GM12878 (cell line): ENCODE measurements around the gene NSG2. TPM values are rescaled to one million over a fixed set of nuclear protein-coding genes. Genes with fewer than 3 reads are reported as not detected.

ENCODE experiments used
- ATAC-seq: fragments of 200-7000 bp; cut with Tn5 transposase; 3 replicates; pipeline ENCODE4 v1.9.1; 2020; ENCODE audit warnings: mild to moderate bottlenecking, moderate library complexity
- BruUV-seq: library from RNA; stranded (reverse); fragments of 400-500 nt; replicated peaks from 2 replicates; lab custom pipeline; 2021; lab: Mats Ljungman, UMichigan
- CTCF ChIA-PET: fragments of 300-600 bp; sonication (Branson Sonifier 250); formaldehyde crosslinking; extraction: SDS; loops from one replicate; lab custom pipeline; 2021; ENCODE audit warnings: inconsistent platforms; lab: Yijun Ruan, JAX
- POLR2A ChIA-PET: fragments of 350-600 bp; formaldehyde crosslinking; extraction: SDS; loops from one replicate; lab custom pipeline; 2021; ENCODE audit warnings: inconsistent platforms; lab: Charles Lee
- RAD21 ChIA-PET: fragments of 300-600 bp; sonication (Branson Sonifier 250); formaldehyde crosslinking; loops from one replicate; lab custom pipeline; 2023; ENCODE audit warnings: antibody characterized with exemption; ENCODE audit not compliant: unreplicated experiment; lab: Charles Lee
- SMC1A ChIA-PET: fragments of 300-600 bp; sonication (Branson Sonifier 250); formaldehyde crosslinking; loops from one replicate; lab custom pipeline; 2023; ENCODE audit not compliant: unreplicated experiment, uncharacterized antibody; lab: Charles Lee
- DNase-seq: peaks from one replicate; pipeline ENCODE4 v3.0.0-alpha.2; 2011; ENCODE audit warnings: low read depth, low spot score
- FAIRE-seq: peaks from 3 replicates; lab custom pipeline; 2011; peaks lifted over from hg19 to GRCh38; lab: Jason Lieb, UNC
- H2AFZ ChIP-seq: 2 replicates; pipeline ENCODE4 v1.6.0; 2011; ENCODE audit warnings: low read depth, low read length, control low read depth; ENCODE audit not compliant: control insufficient read depth
- H3K27ac ChIP-seq: 2 replicates; pipeline ENCODE4 v1.5.1; 2011; ENCODE audit warnings: control low read depth; ENCODE audit not compliant: control insufficient read depth, insufficient read depth
- H3K27me3 ChIP-seq, 2 experiments: replicated peaks in 1 of 2; 2 replicates each; pipeline versions ENCODE4 v1.6.0 to v1.6.1; 2011; ENCODE audit warnings: low read length in 1 of 2; ENCODE audit not compliant: control insufficient read depth in 2 of 2, insufficient read depth in 2 of 2
- H3K36me3 ChIP-seq, 2 experiments: 2 replicates each; pipeline ENCODE4 v1.5.1; 2011; ENCODE audit warnings: low read length in 1 of 2; ENCODE audit not compliant: control insufficient read depth in 2 of 2, insufficient read depth in 2 of 2
- H3K4me1 ChIP-seq: 2 replicates; pipeline ENCODE4 v1.6.1; 2011; ENCODE audit warnings: mild to moderate bottlenecking, low read length, moderate library complexity, mixed read lengths; ENCODE audit not compliant: control insufficient read depth, insufficient read depth
- H3K4me2 ChIP-seq: 2 replicates; pipeline ENCODE4 v1.6.0; 2011; ENCODE audit warnings: control low read depth; ENCODE audit not compliant: control insufficient read depth, insufficient read depth
- H3K4me3 ChIP-seq: fragments of 200-600 bp; sonication (generic); 2 replicates; pipeline ENCODE4 v1.5.1; 2016
- H3K79me2 ChIP-seq: 2 replicates; pipeline ENCODE4 v1.6.0; 2011; ENCODE audit warnings: low read length; ENCODE audit not compliant: control insufficient read depth, insufficient read depth
- H3K9ac ChIP-seq: 2 replicates; pipeline ENCODE4 v1.8.0; 2011; ENCODE audit warnings: low read length, control low read depth, mixed read lengths; ENCODE audit not compliant: control insufficient read depth, insufficient read depth
- H3K9me3 ChIP-seq: replicated peaks from 3 replicates; pipeline ENCODE4 v1.5.1; 2011; ENCODE audit warnings: mild to moderate bottlenecking, low read length; ENCODE audit not compliant: control insufficient read depth, insufficient read depth
- H4K20me1 ChIP-seq: 2 replicates; pipeline ENCODE4 v1.6.0; 2011; ENCODE audit not compliant: control insufficient read depth, insufficient read depth
- CEBPB ChIP-seq, 2 experiments: fragments of 150-350 bp in 1 of 2; IDR thresholded peaks; 2 replicates each; pipeline ENCODE4 v1.6.1; 2012 to 2014; ENCODE audit warnings: low read depth in 2 of 2, low read length in 2 of 2, borderline replicate concordance in 1 of 2, inconsistent platforms in 1 of 2
- CHD1 ChIP-seq: IDR thresholded peaks from 2 replicates; pipeline ENCODE4 v1.6.1; 2012; ENCODE audit warnings: low read depth, low read length, improper control_type of control experiment
- CREB1 ChIP-seq: IDR thresholded peaks from 2 replicates; pipeline ENCODE4 v1.6.1; 2012; ENCODE audit warnings: low read depth, mild to moderate bottlenecking, inconsistent platforms
- HDAC2 ChIP-seq: fragments of 200-600 bp; sonication (generic); IDR thresholded peaks from 2 replicates; pipeline ENCODE4 v1.6.1; 2017
- PAX8 ChIP-seq: fragments of 450-650 bp; IDR thresholded peaks from 2 replicates; pipeline ENCODE4 v1.6.1; 2017; ENCODE audit warnings: mild to moderate bottlenecking, moderate library complexity
- POLR2AphosphoS5 ChIP-seq: IDR thresholded peaks from 2 replicates; pipeline ENCODE4 v1.6.1; 2011; ENCODE audit warnings: mild to moderate bottlenecking, low read length, inconsistent platforms
- RB1 ChIP-seq: fragments of 450-650 bp; formaldehyde crosslinking; IDR thresholded peaks from 2 replicates; pipeline ENCODE4 v1.6.1; 2017; ENCODE audit warnings: mild to moderate bottlenecking, borderline replicate concordance
- SMAD5 ChIP-seq: IDR thresholded peaks from 2 replicates; pipeline ENCODE4 v1.6.1; 2016; ENCODE audit warnings: antibody characterized with exemption, low read depth
- SP1 ChIP-seq: IDR thresholded peaks from one replicate; pipeline ENCODE4 v1.6.1; 2011; ENCODE audit warnings: low read depth, low read length
- SREBF1 ChIP-seq: IDR thresholded peaks from 2 replicates; pipeline ENCODE4 v1.6.1; 2012; ENCODE audit warnings: mild to moderate bottlenecking, low read length
- TBL1XR1 ChIP-seq: IDR thresholded peaks from 2 replicates; pipeline ENCODE4 v1.6.1; 2012; ENCODE audit warnings: low read depth, low read length, improper control_type of control experiment
- ZNF24 ChIP-seq: fragments of 450-650 bp; IDR thresholded peaks from 2 replicates; pipeline ENCODE4 v1.6.1; 2017; ENCODE audit warnings: antibody characterized with exemption, mild to moderate bottlenecking
- ZNF274 ChIP-seq: IDR thresholded peaks from one replicate; pipeline ENCODE4 v1.8.0; 2011; ENCODE audit not compliant: insufficient read length, insufficient read depth
- WGBS: methylation state at CpG from one replicate; pipeline ENCODE4 v1.1.6; 2016; ENCODE audit warnings: low lambda C conversion rate; ENCODE audit not compliant: insufficient replicate concordance, insufficient coverage; ENCODE audit errors: missing lambda C conversion rate; 5-methylcytosine and 5-hydroxymethylcytosine counted together
- in situ Hi-C: fragments of 300-500 bp; cut with MboI; formaldehyde crosslinking; loops from 9 replicates; pipeline ENCODE4 v1.14.3; 2018; ENCODE audit warnings: mixed read lengths
- intact Hi-C: fragments of 100-400 bp; cut with micrococcal nuclease; formaldehyde crosslinking; loops from one replicate; pipeline ENCODE4 v1.14.2; 2022; ENCODE audit not compliant: unreplicated experiment
- polyA plus RNA-seq, 11 experiments: library from polyadenylated mRNA; depleted of rRNA in 4 of 11; unstranded in 6 of 11; stranded (reverse) in 5 of 11; fragments of >200 nt; fragmentation: Nextera tagmentation in 4 of 11; fragmentation: Illumina TruSeq in 1 of 11; extraction: Ambion mirVana in 4 of 11; extraction: Trizol in 1 of 11; gene quantifications; 1 replicate in 1 of 11; 2 replicates in 10 of 11; pipeline versions ENCODE4 v1.2.1 to v1.2.3, GENCODE V29; 2011 to 2016; ENCODE audit warnings: inconsistent platforms in 2 of 11, missing spikeins in 2 of 11, low read depth in 1 of 11
- total RNA-seq, 4 experiments: library from RNA; depleted of rRNA in 3 of 4; stranded (reverse); fragments of >200 nt in 3 of 4; fragmentation: Illumina TruSeq in 1 of 4; extraction: Trizol in 1 of 4; gene quantifications; 2 replicates each; pipeline versions ENCODE4 v1.2.1 to v1.2.3, GENCODE V29; 2013 to 2021
- TF ChIP-seq, protein P1 (sequence below): IDR thresholded peaks from 2 replicates; pipeline ENCODE4 v1.6.1; 2011; ENCODE audit warnings: borderline replicate concordance, low read depth, mild to moderate bottlenecking, moderate library complexity, low read length; ENCODE audit not compliant: insufficient read depth, poor library complexity, severe bottlenecking
- TF ChIP-seq, protein P2 (sequence below): IDR thresholded peaks from 2 replicates; pipeline ENCODE4 v1.6.1; 2012; ENCODE audit warnings: mild to moderate bottlenecking, low read depth, low read length
- TF ChIP-seq, protein P3 (sequence below): fragments of 450-650 bp; IDR thresholded peaks from 2 replicates; pipeline ENCODE4 v1.6.1; 2017; ENCODE audit warnings: mild to moderate bottlenecking

The NSG2 gene
- total and polyA plus RNA-seq, 10 of the 15 experiments (the other 5 are each of a cell fraction or from before 2014, with no cell fraction given), result 0.04 to 0.14 TPM; not detected in 8

DNA sequence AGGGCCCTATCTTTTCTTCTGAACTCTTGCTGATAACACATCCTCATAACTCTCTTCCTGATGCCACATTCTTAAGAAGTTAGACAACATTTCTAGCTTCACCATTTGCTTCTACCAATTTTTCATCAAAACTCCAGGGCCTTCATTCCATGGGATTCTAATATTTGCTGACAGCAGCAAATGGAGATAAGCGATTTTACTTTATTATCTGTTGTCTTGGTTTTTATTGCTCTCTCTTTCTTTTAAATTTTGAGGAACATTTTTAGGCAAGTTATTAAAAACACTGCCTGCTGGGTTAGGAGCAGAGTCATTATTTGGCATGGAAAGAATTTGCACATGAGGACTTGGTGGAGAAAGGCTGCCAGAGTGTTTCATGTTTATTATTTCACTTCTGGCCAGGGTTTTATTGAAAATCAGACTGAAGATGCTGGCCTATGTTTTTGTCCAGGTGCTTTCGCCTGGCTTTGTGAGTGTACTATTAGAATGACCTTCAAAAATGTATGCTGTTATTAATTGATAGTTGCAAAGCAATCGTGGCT is 27.7 kb downstream of the NSG2 start:
- H3K4me3 ChIP-seq, result no peak overlapping the region
- POLR2A ChIA-PET, result no interaction called here
- no peaks in the 10 kb centered on the region for H3K36me3 ChIP-seq
- RAD21 ChIA-PET, result interaction anchor here (1.5 kb wide), 1 partner anchor 28 kb away, joined by 3 read pairs; the partner anchor contains the start of gene NSG2
- H2AFZ ChIP-seq, result no peak overlapping the region
- no peak overlapping the region for H3K27ac ChIP-seq
- H3K27me3 ChIP-seq, result peaks cover 0 to 6% of the 10 kb centered on the region in 2 experiments; a peak in 2 of 4 replicates
- intact Hi-C loops, result no loop called here
- 7% methylated on average over 3 of the region's 3 CpGs for whole genome bisulfite sequencing
- FAIRE-seq, result no peak
- no peaks in the 10 kb centered on the region for H4K20me1 ChIP-seq
- no TSS peak for BruUV-seq
- H3K9me3 ChIP-seq, result no peaks in the 10 kb centered on the region
- DNase-seq, result no peak
- SMC1A ChIA-PET, result no interaction called here
- no peaks in the 10 kb centered on the region for H3K4me1 ChIP-seq
- in situ Hi-C loops, result no loop called here
- no peak overlapping the region for H3K9ac ChIP-seq
- ATAC-seq, result no peak
- no peak overlapping the region for H3K4me2 ChIP-seq
- no peaks in the 10 kb centered on the region for H3K79me2 ChIP-seq
- CTCF ChIA-PET, result no interaction called here
- TF ChIP-seq SMAD5 (no peak), PAX8 (no peak), SREBF1 (no peak), RB1 (no peak), ZNF274 (no peak), CREB1 (no peak), CEBPB (IDR thresholded peaks at IDR 0.05; ENCODE audit: borderline replicate concordance in 1 of 2, low read depth in 2 of 2, low read length in 2 of 2) (no peak), HDAC2 (no peak), SP1 (no peak), POLR2AphosphoS5 (no peak), CHD1 (no peak), ZNF24 (no peak), TBL1XR1 (no peak)
- TF ChIP-seq, protein P1, sequence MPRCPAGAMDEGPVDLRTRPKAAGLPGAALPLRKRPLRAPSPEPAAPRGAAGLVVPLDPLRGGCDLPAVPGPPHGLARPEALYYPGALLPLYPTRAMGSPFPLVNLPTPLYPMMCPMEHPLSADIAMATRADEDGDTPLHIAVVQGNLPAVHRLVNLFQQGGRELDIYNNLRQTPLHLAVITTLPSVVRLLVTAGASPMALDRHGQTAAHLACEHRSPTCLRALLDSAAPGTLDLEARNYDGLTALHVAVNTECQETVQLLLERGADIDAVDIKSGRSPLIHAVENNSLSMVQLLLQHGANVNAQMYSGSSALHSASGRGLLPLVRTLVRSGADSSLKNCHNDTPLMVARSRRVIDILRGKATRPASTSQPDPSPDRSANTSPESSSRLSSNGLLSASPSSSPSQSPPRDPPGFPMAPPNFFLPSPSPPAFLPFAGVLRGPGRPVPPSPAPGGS, result no peak
- TF ChIP-seq, protein P2, sequence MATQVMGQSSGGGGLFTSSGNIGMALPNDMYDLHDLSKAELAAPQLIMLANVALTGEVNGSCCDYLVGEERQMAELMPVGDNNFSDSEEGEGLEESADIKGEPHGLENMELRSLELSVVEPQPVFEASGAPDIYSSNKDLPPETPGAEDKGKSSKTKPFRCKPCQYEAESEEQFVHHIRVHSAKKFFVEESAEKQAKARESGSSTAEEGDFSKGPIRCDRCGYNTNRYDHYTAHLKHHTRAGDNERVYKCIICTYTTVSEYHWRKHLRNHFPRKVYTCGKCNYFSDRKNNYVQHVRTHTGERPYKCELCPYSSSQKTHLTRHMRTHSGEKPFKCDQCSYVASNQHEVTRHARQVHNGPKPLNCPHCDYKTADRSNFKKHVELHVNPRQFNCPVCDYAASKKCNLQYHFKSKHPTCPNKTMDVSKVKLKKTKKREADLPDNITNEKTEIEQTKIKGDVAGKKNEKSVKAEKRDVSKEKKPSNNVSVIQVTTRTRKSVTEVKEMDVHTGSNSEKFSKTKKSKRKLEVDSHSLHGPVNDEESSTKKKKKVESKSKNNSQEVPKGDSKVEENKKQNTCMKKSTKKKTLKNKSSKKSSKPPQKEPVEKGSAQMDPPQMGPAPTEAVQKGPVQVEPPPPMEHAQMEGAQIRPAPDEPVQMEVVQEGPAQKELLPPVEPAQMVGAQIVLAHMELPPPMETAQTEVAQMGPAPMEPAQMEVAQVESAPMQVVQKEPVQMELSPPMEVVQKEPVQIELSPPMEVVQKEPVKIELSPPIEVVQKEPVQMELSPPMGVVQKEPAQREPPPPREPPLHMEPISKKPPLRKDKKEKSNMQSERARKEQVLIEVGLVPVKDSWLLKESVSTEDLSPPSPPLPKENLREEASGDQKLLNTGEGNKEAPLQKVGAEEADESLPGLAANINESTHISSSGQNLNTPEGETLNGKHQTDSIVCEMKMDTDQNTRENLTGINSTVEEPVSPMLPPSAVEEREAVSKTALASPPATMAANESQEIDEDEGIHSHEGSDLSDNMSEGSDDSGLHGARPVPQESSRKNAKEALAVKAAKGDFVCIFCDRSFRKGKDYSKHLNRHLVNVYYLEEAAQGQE, result no peak
- TF ChIP-seq, protein P3, sequence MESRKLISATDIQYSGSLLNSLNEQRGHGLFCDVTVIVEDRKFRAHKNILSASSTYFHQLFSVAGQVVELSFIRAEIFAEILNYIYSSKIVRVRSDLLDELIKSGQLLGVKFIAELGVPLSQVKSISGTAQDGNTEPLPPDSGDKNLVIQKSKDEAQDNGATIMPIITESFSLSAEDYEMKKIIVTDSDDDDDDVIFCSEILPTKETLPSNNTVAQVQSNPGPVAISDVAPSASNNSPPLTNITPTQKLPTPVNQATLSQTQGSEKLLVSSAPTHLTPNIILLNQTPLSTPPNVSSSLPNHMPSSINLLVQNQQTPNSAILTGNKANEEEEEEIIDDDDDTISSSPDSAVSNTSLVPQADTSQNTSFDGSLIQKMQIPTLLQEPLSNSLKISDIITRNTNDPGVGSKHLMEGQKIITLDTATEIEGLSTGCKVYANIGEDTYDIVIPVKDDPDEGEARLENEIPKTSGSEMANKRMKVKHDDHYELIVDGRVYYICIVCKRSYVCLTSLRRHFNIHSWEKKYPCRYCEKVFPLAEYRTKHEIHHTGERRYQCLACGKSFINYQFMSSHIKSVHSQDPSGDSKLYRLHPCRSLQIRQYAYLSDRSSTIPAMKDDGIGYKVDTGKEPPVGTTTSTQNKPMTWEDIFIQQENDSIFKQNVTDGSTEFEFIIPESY, result no peak
